Colonic mucosa (tissue), 4 donors: ENCODE measurements around the gene PPP2R3A. TPM values are rescaled to one million over a fixed set of nuclear protein-coding genes. Genes with fewer than 3 reads are reported as not detected.

Source experiments
- DNase-seq: peaks from one replicate; pipeline ENCODE4 v3.0.0-alpha.2; 2020
- H3K27ac ChIP-seq: fragments of 200-600 bp; one replicate; pipeline ENCODE4 v1.8.0; 2021
- H3K27me3 ChIP-seq: fragments of 200-600 bp; one replicate; pipeline ENCODE4 v1.8.0; 2021
- H3K36me3 ChIP-seq: fragments of 200-600 bp; one replicate; pipeline ENCODE4 v1.8.0; 2021
- H3K4me1 ChIP-seq: fragments of 200-600 bp; one replicate; pipeline ENCODE4 v1.8.0; 2021; ENCODE audit warnings: mild to moderate bottlenecking
- H3K4me3 ChIP-seq: fragments of 200-600 bp; one replicate; pipeline ENCODE4 v1.8.0; 2021
- H3K9ac ChIP-seq, 2 donors: one replicate each; pipeline ENCODE4 v1.7.0; 2013; ENCODE audit warnings: control low read depth in 2 of 2, low read depth in 2 of 2, low read length in 2 of 2
- H3K9me3 ChIP-seq: fragments of 200-600 bp; one replicate; pipeline ENCODE4 v1.8.0; 2021
- intact Hi-C: fragments of 100-400 bp; cut with DNase I; formaldehyde crosslinking; loops from one replicate; pipeline ENCODE4 v1.14.1; 2022
- total RNA-seq, 2 donors: library from RNA; stranded (reverse); fragmentation: NEBNext Ultra II Directional in 1 of 2; extraction: Animal tissue kit (Norgen Biotek cat#: 25700) in 1 of 2; gene quantifications; one replicate each; pipeline ENCODE4 v1.2.1, GENCODE V29; 2021
- TF ChIP-seq, protein P1 (sequence below): fragments of 200-600 bp; IDR thresholded peaks from one replicate; pipeline ENCODE4 v1.8.0; 2022; ENCODE audit warnings: antibody characterized with exemption, mild to moderate bottlenecking
- donor health status: healthy.
- donor health status: DM: no; HTN: no; CAD: no.
- donor health status: DM: no; HTN: no; CAD: no.

PPP2R3A gene
- total RNA-seq, 2 donors from 2014 or later, result 10.9 to 22.0 TPM

DNA sequence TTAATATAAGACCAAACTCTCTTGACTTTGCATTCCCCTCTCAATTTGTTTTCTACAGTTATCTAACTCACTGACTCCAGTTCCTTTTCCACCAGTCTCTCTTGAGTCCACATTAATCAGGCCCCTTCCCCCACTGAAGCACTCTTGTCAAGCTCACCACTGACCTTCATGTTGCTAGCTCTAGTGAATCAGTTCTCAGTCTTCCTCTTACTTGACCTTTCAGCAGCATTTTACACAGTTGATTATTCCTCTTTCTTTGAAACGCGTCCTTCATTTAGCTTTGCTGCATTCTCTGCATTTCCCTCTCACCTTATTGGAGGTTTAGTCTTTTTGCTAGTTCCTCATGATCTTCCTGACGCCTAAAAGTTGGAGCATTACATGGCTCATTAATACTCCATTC lies 8.3 kb downstream of the PPP2R3A start:
- Histone ChIP-seq H3K9me3 (no peaks in the 10 kb centered on the region), H3K4me1 (no peaks in the 10 kb centered on the region), H3K4me3 (no peak overlapping the region), H3K27me3 (no peaks in the 10 kb centered on the region), H3K36me3 (no peaks in the 10 kb centered on the region), H3K9ac (no peak overlapping the region), H3K27ac (no peak overlapping the region)
- intact Hi-C loops, result no loop called here
- TF ChIP-seq, protein P1, sequence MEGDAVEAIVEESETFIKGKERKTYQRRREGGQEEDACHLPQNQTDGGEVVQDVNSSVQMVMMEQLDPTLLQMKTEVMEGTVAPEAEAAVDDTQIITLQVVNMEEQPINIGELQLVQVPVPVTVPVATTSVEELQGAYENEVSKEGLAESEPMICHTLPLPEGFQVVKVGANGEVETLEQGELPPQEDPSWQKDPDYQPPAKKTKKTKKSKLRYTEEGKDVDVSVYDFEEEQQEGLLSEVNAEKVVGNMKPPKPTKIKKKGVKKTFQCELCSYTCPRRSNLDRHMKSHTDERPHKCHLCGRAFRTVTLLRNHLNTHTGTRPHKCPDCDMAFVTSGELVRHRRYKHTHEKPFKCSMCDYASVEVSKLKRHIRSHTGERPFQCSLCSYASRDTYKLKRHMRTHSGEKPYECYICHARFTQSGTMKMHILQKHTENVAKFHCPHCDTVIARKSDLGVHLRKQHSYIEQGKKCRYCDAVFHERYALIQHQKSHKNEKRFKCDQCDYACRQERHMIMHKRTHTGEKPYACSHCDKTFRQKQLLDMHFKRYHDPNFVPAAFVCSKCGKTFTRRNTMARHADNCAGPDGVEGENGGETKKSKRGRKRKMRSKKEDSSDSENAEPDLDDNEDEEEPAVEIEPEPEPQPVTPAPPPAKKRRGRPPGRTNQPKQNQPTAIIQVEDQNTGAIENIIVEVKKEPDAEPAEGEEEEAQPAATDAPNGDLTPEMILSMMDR, result no peak
- DNase-seq, result no peak

DNA sequence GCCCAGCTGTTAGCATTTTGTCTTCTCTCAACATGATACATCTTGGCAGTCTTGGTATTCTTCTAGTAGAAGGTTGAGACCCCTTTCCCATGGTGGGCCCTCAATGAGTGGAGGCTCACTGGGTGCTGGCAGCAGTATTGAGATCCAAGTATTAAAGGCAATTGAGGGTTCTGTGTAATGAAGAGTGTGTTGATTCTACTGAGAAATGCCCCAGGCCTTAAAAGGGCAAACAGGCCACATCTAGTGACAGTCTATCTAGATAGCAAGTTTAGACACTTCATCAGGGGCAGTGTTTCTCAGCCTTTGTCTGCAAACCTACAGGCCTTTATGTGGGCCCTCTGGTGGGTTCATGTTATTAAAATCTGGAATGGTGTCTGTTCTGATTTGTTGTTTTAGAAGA lies 9.5 kb downstream of the PPP2R3A start:
- H3K9me3 ChIP-seq, result no peaks in the 10 kb centered on the region
- intact Hi-C loops, result no loop called here
- DNase-seq, result no peak
- H3K4me1 ChIP-seq, result no peaks in the 10 kb centered on the region
- TF ChIP-seq, protein P1, result no peak
- H3K4me3 ChIP-seq, result no peak overlapping the region
- H3K9ac ChIP-seq, result no peak overlapping the region
- H3K36me3 ChIP-seq, result no peaks in the 10 kb centered on the region
- H3K27me3 ChIP-seq, result no peaks in the 10 kb centered on the region
- H3K27ac ChIP-seq, result no peak overlapping the region

DNA sequence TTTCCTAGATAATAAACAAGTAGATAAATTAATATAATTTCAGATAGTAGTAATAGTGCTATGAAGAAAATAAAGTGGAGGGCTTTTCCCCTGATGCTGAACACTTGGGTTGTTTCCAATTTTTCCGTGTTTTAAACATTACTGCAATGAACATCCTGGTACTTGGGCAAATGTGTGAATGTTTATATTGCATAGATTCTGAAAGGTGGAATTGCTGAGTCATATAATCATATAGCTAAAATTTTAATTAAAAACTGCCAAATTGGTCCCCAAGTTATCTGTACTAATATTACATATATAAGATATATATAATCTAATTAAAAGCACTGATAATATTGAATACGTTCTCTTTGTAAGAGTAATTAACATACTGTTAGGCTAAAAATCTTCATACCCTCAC lies 10.0 kb downstream of the PPP2R3A start:
- no peaks in the 10 kb centered on the region for H3K27me3 ChIP-seq
- intact Hi-C loops, result no loop called here

DNA sequence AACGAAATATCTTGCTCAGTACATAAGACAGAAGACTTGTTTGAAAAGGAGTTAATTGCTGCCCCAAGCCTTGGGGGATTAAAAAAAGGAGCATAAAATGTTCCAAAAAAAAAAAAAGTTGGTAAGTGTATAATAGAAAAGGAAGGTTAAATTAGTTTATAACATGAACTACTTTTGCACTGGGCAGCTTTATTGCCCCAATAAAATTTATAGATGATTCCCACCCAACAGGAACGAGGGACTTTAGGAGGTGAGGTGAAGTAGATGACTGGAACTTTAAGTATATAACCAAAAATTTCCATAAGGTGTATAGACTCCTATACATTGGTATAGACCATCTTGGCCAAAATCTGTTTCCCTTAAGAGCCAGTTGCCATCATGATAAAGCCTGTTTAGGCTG lies 14.8 kb downstream of the PPP2R3A start:
- Histone ChIP-seq H3K4me1 (peaks cover 14% of the 10 kb centered on the region), H3K4me3 (no peak overlapping the region), H3K9me3 (no peaks in the 10 kb centered on the region), H3K9ac (no peak overlapping the region), H3K27me3 (no peaks in the 10 kb centered on the region), H3K36me3 (no peaks in the 10 kb centered on the region), H3K27ac (peak overlapping the region; percentile 42)
- intact Hi-C loops, result no loop called here
- TF ChIP-seq, protein P1, result no peak
- DNase-seq, result no peak

More for the DNA sequence above, 10.0 kb downstream of the PPP2R3A start:
- H3K36me3 ChIP-seq, result no peaks in the 10 kb centered on the region
- no peak overlapping the region for H3K4me3 ChIP-seq
- no peak overlapping the region for H3K9ac ChIP-seq
- DNase-seq, result no peak
- no peak overlapping the region for H3K27ac ChIP-seq
- no peaks in the 10 kb centered on the region for H3K9me3 ChIP-seq
- no peaks in the 10 kb centered on the region for H3K4me1 ChIP-seq
- TF ChIP-seq, protein P1, result no peak

DNA sequence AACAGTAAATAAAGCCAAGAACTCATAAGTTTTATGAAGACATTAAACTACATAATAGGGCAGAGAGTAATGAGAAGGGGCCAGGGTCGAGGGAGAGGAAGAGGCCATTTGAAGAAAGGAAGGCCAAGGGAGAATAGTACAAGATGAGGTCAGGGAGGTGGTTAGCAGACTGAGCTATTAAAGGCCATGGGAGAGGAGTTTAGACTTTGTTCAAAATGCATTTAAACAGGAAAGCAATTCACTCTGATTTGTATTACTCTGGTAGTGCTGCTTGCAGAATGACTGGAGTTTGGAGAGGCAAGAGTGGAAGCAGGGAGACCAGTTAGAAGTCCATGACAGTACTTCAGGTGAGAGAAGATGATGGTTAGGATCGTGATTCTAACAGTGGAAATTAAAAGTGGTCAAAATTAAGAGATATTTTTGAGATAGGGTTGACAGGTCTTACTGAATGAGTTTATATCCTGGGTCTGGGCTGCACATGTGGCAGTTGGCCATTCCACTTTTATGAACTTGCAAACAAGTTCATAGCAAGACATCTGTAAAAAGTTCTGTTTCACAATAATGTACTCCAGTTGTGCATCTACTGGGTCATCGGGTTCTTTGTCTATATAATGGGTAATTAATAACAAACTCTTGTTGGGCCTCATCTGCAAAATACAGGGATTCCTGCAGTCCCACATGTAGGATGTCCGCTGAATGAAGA lies 16.3 kb downstream of the PPP2R3A start:
- Histone ChIP-seq H3K4me1 (peaks cover 14% of the 10 kb centered on the region), H3K27me3 (no peaks in the 10 kb centered on the region), H3K4me3 (no peak overlapping the region), H3K36me3 (no peaks in the 10 kb centered on the region), H3K9ac (no peak overlapping the region), H3K9me3 (no peaks in the 10 kb centered on the region), H3K27ac (peak overlapping the region; percentile 42)
- TF ChIP-seq, protein P1, result no peak
- intact Hi-C loops, result no loop called here
- peak; percentile 19 for DNase-seq
